GM19468 (cell line): ENCODE results near the gene GGN.
A peak's percentile ranks its signal among the peaks of the same experiment; 100 is the strongest.
"Not testable (repeated sequence)": the region's sequence is repeated elsewhere in the genome, so short reads cannot be mapped to it uniquely, and the experiment has no call there.

Source experiments
- ATAC-seq: cut with Tn5 transposase; IDR thresholded peaks from one replicate; pipeline ENCODE4 v1.9.1; 2021; ENCODE audit warnings: mild to moderate bottlenecking, moderate library complexity, moderate number of reproducible peaks; ENCODE audit not compliant: unreplicated experiment; ENCODE audit errors: extremely low read depth

GGN gene

GRCh38 chr19:38411898-38412297 lies 24.1 kb upstream of the GGN start:
- not testable (repeated sequence) for ATAC-seq

GRCh38 chr19:38411041-38411712 lies 23.3 kb upstream of the GGN start:
- no peak for ATAC-seq

GRCh38 chr19:38410407-38410806 lies 22.6 kb upstream of the GGN start:
- not testable (repeated sequence) for ATAC-seq

GRCh38 chr19:38409631-38410133 lies 21.8 kb upstream of the GGN start:
- no peak for ATAC-seq

DNA sequence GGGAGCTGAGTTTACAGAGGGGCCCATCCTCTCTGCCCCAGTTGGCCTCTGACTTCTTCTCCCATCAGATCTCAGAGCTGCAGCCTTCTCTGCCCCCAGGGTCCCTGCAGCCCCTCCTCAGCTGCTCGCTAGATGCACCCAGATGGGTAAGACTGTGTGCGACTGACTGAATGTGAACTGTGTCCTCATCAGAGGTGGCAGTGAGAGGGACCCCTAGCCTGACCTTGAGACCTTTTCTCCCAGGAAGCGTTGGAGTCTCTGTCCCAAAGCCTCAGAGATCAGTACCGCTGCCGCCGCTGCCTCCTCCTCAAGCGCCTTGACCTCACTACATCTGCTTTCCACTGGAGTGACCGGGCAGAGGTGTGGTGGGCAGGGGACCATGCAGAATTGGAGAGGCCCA lies 17.4 kb upstream of the GGN start:
- ATAC-seq: no peak

- no peak for ATAC-seq
These were observed 17.0 kb upstream of the GGN start for GRCh38 chr19:38404858-38405257.

DNA sequence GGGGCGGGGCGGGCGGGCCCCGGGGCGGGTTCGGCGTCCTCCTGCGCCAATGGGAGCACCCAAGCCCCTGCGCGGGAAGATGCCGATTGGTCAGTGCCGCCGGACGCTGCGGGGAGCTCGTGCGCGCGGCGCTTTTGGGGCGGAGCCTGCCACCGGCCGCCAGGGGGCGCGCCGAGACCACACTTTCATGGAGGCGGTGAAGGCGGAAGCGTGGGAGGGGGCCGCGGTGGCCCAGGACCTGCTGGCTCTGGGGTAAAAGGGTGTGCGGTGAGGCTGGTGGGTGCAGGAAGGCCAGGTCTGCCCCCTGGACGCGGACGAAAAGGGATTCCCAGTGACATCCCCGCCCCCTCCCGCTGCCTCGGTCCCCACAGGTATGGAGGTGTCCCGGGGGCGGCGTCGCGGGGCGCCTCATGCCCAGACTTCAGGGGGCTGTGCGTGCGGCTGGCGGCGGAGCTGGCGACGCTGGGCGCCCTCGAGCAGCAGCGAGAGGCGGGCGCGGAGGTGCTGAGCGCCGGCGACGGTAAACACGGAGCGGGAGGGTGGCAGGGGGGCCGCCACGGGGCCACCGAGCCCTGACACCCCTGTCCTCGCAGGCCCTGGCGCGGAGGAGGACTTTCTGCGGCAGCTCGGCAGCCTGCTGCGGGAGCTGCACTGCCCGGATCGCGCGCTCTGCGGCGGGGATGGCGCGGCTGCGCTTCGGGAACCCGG lies 15.3 kb upstream of the GGN start, which contains the start of gene FAM98C:
Gene FAM98C, plus strand, starts transcription at position 127 of the 708 bp plus-strand sequence. Its CDS starts 61 bp downstream, at position 188.
- ATAC-seq: peak; percentile 94

DNA sequence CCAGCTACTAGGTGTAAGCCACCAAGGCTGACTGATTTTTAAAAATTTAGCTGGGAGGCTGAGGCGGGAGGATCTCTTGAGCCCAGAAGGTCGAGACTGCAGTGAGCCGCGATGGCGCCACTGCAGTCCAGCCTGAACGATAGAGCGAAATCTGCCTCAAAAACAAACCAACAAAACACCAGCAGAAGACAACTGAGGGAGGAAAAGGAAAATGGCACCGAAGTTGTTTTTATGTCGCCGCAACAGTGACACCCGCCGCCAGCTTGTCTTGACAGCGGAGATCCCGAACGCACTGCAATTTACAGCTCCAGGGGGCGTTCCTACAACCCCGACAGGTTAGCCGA lies 14.8 kb upstream of the GGN start:
- ATAC-seq: no peak

DNA sequence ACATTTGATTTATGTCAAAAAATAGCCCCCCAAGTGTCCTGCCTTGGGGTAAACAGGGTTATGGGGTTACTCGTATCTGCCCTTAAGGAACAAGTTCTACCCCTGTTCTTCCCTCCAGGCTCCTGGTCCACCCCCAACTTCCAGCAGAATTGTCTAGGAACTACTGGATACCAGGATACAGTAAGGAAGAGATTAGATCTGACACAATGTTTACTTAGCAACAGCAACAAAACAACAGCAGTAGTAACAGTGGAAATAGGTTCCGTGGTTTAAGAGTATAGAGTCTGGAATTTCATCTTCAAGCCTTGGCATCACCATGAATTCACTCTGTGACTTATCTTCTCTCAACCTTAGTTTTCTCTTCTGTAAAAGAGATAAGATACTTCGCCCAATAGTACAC lies 13.3 kb upstream of the GGN start:
- no peak for ATAC-seq

- no peak for ATAC-seq
These were observed 12.5 kb upstream of the GGN start for GRCh38 chr19:38400361-38400760.

DNA sequence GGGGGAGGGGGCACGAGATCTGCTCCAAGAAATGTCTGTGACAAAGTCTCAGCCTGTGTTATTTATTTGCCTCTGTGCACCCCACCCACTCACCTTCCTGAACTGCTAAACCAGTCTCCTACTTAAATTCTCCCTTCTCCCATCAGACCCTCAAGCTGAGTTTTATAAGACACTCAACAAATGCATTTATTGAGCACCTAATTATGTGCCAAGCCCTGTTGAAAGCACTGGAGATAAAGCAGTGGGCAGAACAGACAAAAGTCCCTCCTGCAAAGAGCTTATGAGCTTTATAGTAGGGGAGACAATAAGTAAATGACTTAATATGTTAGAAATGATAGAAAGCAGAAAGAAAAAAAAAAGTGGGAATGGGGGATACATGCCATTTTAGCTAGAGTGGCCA lies 11.7 kb upstream of the GGN start:
- ATAC-seq: no peak

DNA sequence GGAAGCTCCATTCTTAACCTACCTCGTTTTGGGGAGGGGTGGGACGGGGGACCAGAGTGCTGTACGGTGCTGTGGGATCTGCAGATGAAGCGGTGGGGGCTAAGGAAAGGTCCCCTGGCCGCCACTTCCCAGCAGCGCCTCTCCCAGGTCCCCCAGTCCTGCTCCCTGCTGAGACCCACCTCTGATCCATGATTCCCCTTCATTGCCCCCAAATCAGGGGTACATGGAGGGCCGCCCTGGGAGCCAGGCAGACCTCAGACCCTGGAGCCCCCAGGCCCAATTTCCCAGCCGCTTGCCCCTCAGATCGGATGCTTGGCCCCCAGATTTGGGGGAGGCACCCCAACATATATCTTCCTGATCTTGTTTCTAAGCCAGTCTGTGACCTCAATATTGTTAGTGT lies 11.2 kb upstream of the GGN start:
- ATAC-seq: no peak

DNA sequence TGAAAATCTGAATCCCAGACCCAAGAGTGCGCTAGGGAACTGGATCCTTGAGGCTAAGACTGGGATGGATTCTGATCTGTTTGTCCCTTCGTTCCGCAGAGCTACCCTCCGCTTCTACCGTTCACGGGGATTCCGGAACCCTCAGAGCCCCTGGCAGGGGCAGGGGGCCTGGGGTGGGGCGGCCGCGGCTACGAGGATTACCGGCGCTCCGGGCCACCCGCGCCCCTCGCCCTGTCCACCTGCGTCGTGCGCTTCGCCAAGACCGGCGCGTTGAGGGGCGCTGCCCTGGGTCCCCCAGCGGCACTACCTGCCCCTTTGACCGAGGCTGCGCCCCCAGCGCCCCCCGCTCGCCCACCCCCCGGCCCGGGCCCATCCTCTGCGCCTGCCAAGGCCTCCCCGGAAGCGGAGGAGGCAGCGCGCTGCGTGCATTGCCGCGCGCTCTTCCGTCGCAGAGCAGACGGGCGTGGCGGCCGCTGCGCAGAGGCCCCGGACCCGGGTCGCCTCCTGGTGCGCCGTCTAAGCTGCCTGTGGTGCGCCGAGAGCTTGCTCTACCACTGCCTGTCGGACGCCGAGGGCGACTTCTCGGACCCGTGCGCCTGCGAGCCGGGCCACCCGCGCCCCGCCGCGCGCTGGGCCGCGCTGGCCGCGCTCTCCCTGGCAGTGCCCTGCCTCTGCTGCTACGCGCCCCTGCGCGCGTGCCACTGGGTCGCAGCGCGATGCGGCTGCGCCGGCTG lies 7.7 kb upstream of the GGN start:
- no peak for ATAC-seq

- ATAC-seq: no peak
These were observed 6.7 kb upstream of the GGN start for GRCh38 chr19:38394488-38394887.

- no peak for ATAC-seq
These were observed 5.0 kb upstream of the GGN start for GRCh38 chr19:38392707-38393308.

DNA sequence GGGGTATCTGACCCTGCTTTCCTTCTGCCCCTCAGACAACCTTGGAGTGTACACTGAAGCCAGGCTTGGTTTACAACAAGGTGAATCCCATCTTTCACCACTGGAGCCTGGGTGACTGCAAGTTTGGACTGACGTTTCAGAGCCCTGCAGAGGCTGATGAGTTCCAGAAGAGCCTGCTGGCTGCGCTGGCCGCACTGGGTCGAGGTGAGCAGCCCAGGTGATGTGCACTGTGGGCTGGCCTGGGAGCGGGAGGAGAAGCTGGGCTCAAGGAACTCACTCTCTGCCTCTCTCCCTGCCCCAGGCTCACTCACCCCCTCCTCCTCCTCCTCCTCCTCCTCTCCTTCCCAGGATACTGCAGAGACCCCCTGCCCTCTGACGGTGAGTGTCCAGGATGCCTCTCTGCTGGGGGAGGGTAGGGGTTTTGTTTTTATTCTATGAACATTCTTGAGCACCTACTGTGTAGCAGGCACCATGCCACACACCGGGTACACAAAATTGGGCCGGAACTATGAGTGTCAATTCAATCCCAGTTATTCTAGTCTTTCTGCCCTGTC lies 4.2 kb upstream of the GGN start:
- ATAC-seq: no peak

GRCh38 chr19:38389957-38390924 lies 2.4 kb upstream of the GGN start:
- no peak for ATAC-seq

GRCh38 chr19:38389101-38389925 lies 1.5 kb upstream of the GGN start:
- no peak for ATAC-seq
